Aorta (tissue), 5 donors: ENCODE measurements around the gene ERCC4. TPM values are rescaled to one million over a fixed set of nuclear protein-coding genes. Genes with fewer than 3 reads are reported as not detected.

Experiments used
- ATAC-seq: fragments of 200-7000 bp; cut with Tn5 transposase; one replicate; pipeline ENCODE4 v1.9.1; 2022; ENCODE audit warnings: moderate library complexity; ENCODE audit not compliant: low FRiP score
- DNase-seq, 2 donors: peaks; one replicate each; pipeline ENCODE4 v3.0.0-alpha.2; 2020
- H3K27ac ChIP-seq, 2 donors: one replicate each; pipeline ENCODE4 v1.5.1; 2013; ENCODE audit warnings: low read length in 2 of 2, mild to moderate bottlenecking in 2 of 2, moderate library complexity in 2 of 2, control low read depth in 1 of 2, inconsistent platforms in 1 of 2, low read depth in 1 of 2
- H3K27me3 ChIP-seq, 2 donors: one replicate each; pipeline ENCODE4 v1.6.1; 2013; ENCODE audit warnings: control low read depth in 1 of 2, low read length in 1 of 2, mild to moderate bottlenecking in 1 of 2, moderate library complexity in 1 of 2; ENCODE audit not compliant: insufficient read depth in 2 of 2, control insufficient read depth in 1 of 2
- H3K36me3 ChIP-seq, 2 donors: one replicate each; pipeline ENCODE4 v1.6.1; 2013; ENCODE audit warnings: control low read depth in 1 of 2, low read length in 1 of 2, mild to moderate bottlenecking in 1 of 2; ENCODE audit not compliant: insufficient read depth in 2 of 2, control insufficient read depth in 1 of 2
- H3K4me1 ChIP-seq, 2 donors: one replicate each; pipeline ENCODE4 v1.6.1; 2013; ENCODE audit warnings: low read length in 2 of 2, control low read depth in 1 of 2, mild to moderate bottlenecking in 1 of 2, moderate library complexity in 1 of 2; ENCODE audit not compliant: insufficient read depth in 2 of 2, control insufficient read depth in 1 of 2
- H3K4me3 ChIP-seq, 2 donors: one replicate each; pipeline ENCODE4 v1.5.1; 2013; ENCODE audit warnings: low read length in 2 of 2, control low read depth in 1 of 2, mild to moderate bottlenecking in 1 of 2
- H3K9me3 ChIP-seq: one replicate; pipeline ENCODE4 v1.6.1; 2013; ENCODE audit warnings: mild to moderate bottlenecking, low read length; ENCODE audit not compliant: control insufficient read depth
- WGBS, 2 donors: extraction: QIAGEN DNeasy Blood & Tissue Kit; methylation state at CpG; one replicate each; pipeline ENCODE4 v1.1.7; 2013; 5-methylcytosine and 5-hydroxymethylcytosine counted together
- intact Hi-C, 2 donors: fragments of 100-400 bp; cut with DNase I; formaldehyde crosslinking; loops; one replicate each; pipeline versions ENCODE4 v1.14.2 to v1.15.0; 2022
- polyA plus RNA-seq, 2 donors: library from polyadenylated mRNA; stranded (reverse); fragments of 200-250 nt; gene quantifications; one replicate each; pipeline ENCODE4 v1.2.3, GENCODE V29; 2013
- total RNA-seq, 2 donors: library from RNA; stranded (reverse); fragmentation: NEBNext Ultra II Directional; extraction: Animal tissue kit (Norgen Biotek cat#: 25700); gene quantifications; one replicate each; pipeline ENCODE4 v1.2.1, GENCODE V29; 2021
- donor health status: healthy with polysubstance abuse.
- donor health status: Bipolar disorder and iron deficiency.
- donor health status: DM: no; HTN: no; CAD: no.
- donor health status: DM: no; HTN: no; CAD: no.
- donor health status: DM: yes; HTN: yes; CAD: no.

The ERCC4 gene
- total and polyA plus RNA-seq, 4 donors, result 2.2 to 14.0 (median 7.7) TPM

- H3K27me3 ChIP-seq, result no peaks in the 10 kb centered on the region
- no peak for ATAC-seq
- H3K4me1 ChIP-seq, result peaks cover 0 to 1% of the 10 kb centered on the region in 2 donors
- no peak overlapping the region for H3K27ac ChIP-seq
- DNase-seq, result no peak
- H3K36me3 ChIP-seq, result no peaks in the 10 kb centered on the region
- no peak overlapping the region for H3K4me3 ChIP-seq
- intact Hi-C loops, result no loop called here
- 93 to 94% methylated on average over 10 of the region's 10 CpGs for WGBS, 2 donors
- H3K9me3 ChIP-seq, result no peaks in the 10 kb centered on the region
Observed at GRCh38 chr16:13906168-13907089, 13.5 kb upstream of the ERCC4 start.

- H3K4me1 ChIP-seq, result peaks cover 0 to 1% of the 10 kb centered on the region in 2 donors
- H3K27me3 ChIP-seq, result no peaks in the 10 kb centered on the region
- WGBS, 2 donors, result 69 to 73% methylated on average over 3 of the region's 3 CpGs
- no peaks in the 10 kb centered on the region for H3K36me3 ChIP-seq
- intact Hi-C loops, result no loop called here
- no peaks in the 10 kb centered on the region for H3K9me3 ChIP-seq
- no peak overlapping the region for H3K4me3 ChIP-seq
- no peak overlapping the region for H3K27ac ChIP-seq
- no peak for ATAC-seq
- DNase-seq, result no peak
Observed at GRCh38 chr16:13907431-13907830, 12.5 kb upstream of the ERCC4 start.

GRCh38 chr16:13909069-13909468 lies 10.9 kb upstream of the ERCC4 start:
- Histone ChIP-seq H3K36me3 (no peaks in the 10 kb centered on the region), H3K27me3 (no peaks in the 10 kb centered on the region), H3K4me1 (peaks cover 0 to 1% of the 10 kb centered on the region in 2 donors), H3K27ac (peak overlapping the region in 1 of 2 donors; percentile 88), H3K9me3 (no peaks in the 10 kb centered on the region), H3K4me3 (no peak overlapping the region)
- no peak for ATAC-seq
- intact Hi-C loops, result no loop called here
- 89 to 91% methylated on average over 7 of the region's 7 CpGs for WGBS, 2 donors
- no peak for DNase-seq

- intact Hi-C loops, result loop anchor here in 1 of 2 donors (5.0 kb wide), 1 partner anchor 43 kb away; no protein-coding TSS in a partner anchor
- Histone ChIP-seq H3K9me3 (no peaks in the 10 kb centered on the region), H3K27me3 (no peaks in the 10 kb centered on the region), H3K36me3 (no peaks in the 10 kb centered on the region), H3K27ac (no peak overlapping the region), H3K4me1 (peaks cover 0 to 1% of the 10 kb centered on the region in 2 donors), H3K4me3 (no peak overlapping the region)
- 3 to 5% methylated on average over 3 of the region's 3 CpGs for WGBS, 2 donors
- DNase-seq (peak; percentile 84 to 87), ATAC-seq (peak; percentile 91)
Observed at GRCh38 chr16:13909872-13910303, 10.1 kb upstream of the ERCC4 start.

- H3K4me1 ChIP-seq, result peaks cover 0 to 1% of the 10 kb centered on the region in 2 donors
- intact Hi-C loops, result loop anchor here in 1 of 2 donors (5.0 kb wide), 1 partner anchor 44 kb away; no protein-coding TSS in a partner anchor
- H3K36me3 ChIP-seq, result no peaks in the 10 kb centered on the region
- no peaks in the 10 kb centered on the region for H3K9me3 ChIP-seq
- no peaks in the 10 kb centered on the region for H3K27me3 ChIP-seq
- DNase-seq (no peak), ATAC-seq (no peak)
- no peak overlapping the region for H3K27ac ChIP-seq
- H3K4me3 ChIP-seq, result no peak overlapping the region
- 97% methylated on average over 1 of the region's 1 CpG for WGBS, 2 donors
Observed at GRCh38 chr16:13911306-13911705, 8.6 kb upstream of the ERCC4 start.

DNA sequence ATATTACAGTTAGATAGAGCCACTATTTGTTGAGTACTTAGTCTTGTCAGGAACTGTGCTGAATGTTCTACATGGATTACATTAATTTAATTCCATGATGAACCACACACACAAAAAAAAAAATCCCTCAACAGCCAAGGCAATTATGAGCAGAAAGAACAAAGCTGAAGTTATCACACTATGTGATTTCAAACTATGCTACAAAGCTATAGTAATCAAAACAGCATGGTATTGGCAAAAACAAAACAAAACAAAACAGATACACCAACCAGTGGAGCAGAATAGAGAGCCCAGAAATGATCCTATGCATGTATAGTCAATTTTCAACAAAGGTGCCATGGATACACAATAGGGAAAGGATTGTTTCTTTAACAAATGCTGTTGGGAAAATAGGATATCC lies 8.1 kb upstream of the ERCC4 start:
- Histone ChIP-seq H3K36me3 (no peaks in the 10 kb centered on the region), H3K27ac (no peak overlapping the region), H3K9me3 (no peaks in the 10 kb centered on the region), H3K4me1 (peaks cover 0 to 1% of the 10 kb centered on the region in 2 donors), H3K4me3 (no peak overlapping the region), H3K27me3 (no peaks in the 10 kb centered on the region)
- DNase-seq (no peak), ATAC-seq (no peak)
- intact Hi-C loops, result loop anchor here in 1 of 2 donors (5.0 kb wide), 1 partner anchor 45 kb away; no protein-coding TSS in a partner anchor

DNA sequence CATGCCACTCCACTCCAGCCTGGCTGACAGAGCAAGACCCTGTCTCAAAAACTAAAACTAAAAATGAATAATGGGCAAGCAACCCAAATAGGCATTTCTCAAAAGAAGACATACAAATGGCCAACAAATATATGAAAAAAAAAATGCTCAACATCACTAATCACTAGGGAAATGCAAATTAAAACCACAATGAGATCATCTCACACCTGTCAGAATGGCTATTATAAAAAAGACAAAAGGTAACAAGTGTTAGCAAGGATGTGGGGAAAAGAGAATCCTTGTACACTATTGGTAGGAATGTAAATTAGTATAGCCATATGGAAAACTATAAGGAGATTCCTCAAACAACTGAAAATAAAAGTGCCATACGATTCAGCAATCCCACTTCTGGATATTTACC lies 7.1 kb upstream of the ERCC4 start:
- Histone ChIP-seq H3K27me3 (no peaks in the 10 kb centered on the region), H3K4me1 (peaks cover 0 to 1% of the 10 kb centered on the region in 2 donors), H3K27ac (no peak overlapping the region), H3K36me3 (no peaks in the 10 kb centered on the region), H3K4me3 (no peak overlapping the region), H3K9me3 (no peaks in the 10 kb centered on the region)
- DNase-seq (no peak), ATAC-seq (no peak)
- 69 to 84% methylated on average over 1 of the region's 1 CpG for WGBS, 2 donors
- intact Hi-C loops, result loop anchor here in 1 of 2 donors (5.0 kb wide), 1 partner anchor 46 kb away; no protein-coding TSS in a partner anchor

- ATAC-seq (no peak), DNase-seq (no peak)
- H3K36me3 ChIP-seq, result no peaks in the 10 kb centered on the region
- H3K27me3 ChIP-seq, result no peaks in the 10 kb centered on the region
- intact Hi-C loops, result loop anchor here in 1 of 2 donors (5.0 kb wide), 1 partner anchor 46 kb away; no protein-coding TSS in a partner anchor
- H3K4me3 ChIP-seq, result no peak overlapping the region
- H3K4me1 ChIP-seq, result peaks cover 0 to 1% of the 10 kb centered on the region in 2 donors
- 61 to 66% methylated on average over 7 of the region's 7 CpGs for WGBS, 2 donors
- no peaks in the 10 kb centered on the region for H3K9me3 ChIP-seq
- peak overlapping the region in 1 of 2 donors; percentile 17 for H3K27ac ChIP-seq
Observed at GRCh38 chr16:13913374-13914292, 6.3 kb upstream of the ERCC4 start.
